K562 (cell line): ENCODE data around the gene NDUFAF4. TPM values are rescaled to one million over a fixed set of nuclear protein-coding genes. Genes with fewer than 3 reads are reported as not detected.
A peak's percentile ranks its signal among the peaks of the same experiment; 100 is the strongest.

Experiments
- ATF6 ChIP-seq: sonication (generic); formaldehyde crosslinking; IDR thresholded peaks from 2 replicates; pipeline ENCODE4 v1.4.0; 2020; ENCODE audit warnings: mild to moderate bottlenecking, missing genetic modification reagents
- BCLAF1 ChIP-seq, 2 experiments: fragments of 450-650 bp in 1 of 2; IDR thresholded peaks; 2 replicates each; pipeline ENCODE4 v1.6.1; 2011 to 2017; ENCODE audit warnings: low read depth in 2 of 2, antibody characterized with exemption in 1 of 2, borderline replicate concordance in 1 of 2, low read length in 1 of 2, mild to moderate bottlenecking in 1 of 2, mixed read lengths in 1 of 2; ENCODE audit not compliant: control insufficient read depth in 1 of 2
- CTCF ChIP-seq, 3 experiments: IDR thresholded peaks in 2 of 3; conservative IDR thresholded peaks in 1 of 3; 2 replicates each; pipeline ENCODE4 v1.5.1; 2011 to 2012; ENCODE audit warnings: low read length in 3 of 3, mild to moderate bottlenecking in 3 of 3, control low read depth in 2 of 3, improper control_type of control experiment in 1 of 3, inconsistent platforms in 1 of 3, low read depth in 1 of 3, mixed read lengths in 1 of 3, moderate library complexity in 1 of 3; ENCODE audit not compliant: insufficient read depth in 2 of 3
- ESRRA ChIP-seq: fragments of 450-650 bp; IDR thresholded peaks from 2 replicates; pipeline ENCODE4 v1.6.1; 2014; ENCODE audit warnings: low read depth, mild to moderate bottlenecking, moderate library complexity, borderline replicate concordance
- GABPB2 ChIP-seq: fragments of 250-450 bp; sonication (Bioruptor Pico); conservative IDR thresholded peaks from 2 replicates; pipeline ENCODE4 v1.5.1; 2021; ENCODE audit warnings: mild to moderate bottlenecking
- GATAD2A ChIP-seq: fragments of 450-650 bp; IDR thresholded peaks from 2 replicates; pipeline ENCODE4 v1.6.1; 2017
- HNRNPH1 ChIP-seq: fragments of 200-400 bp; formaldehyde crosslinking; optimal IDR thresholded peaks from 2 replicates; pipeline ENCODE3; 2017; ENCODE audit warnings: low read depth, mild to moderate bottlenecking, low read length, moderate library complexity
- HNRNPLL ChIP-seq: fragments of 200-400 bp; formaldehyde crosslinking; IDR thresholded peaks from 2 replicates; pipeline ENCODE4 v1.6.1; 2017; ENCODE audit warnings: low read length, low read depth, mild to moderate bottlenecking; ENCODE audit not compliant: poor library complexity, severe bottlenecking
- MCM5 ChIP-seq: fragments of 450-650 bp; IDR thresholded peaks from 2 replicates; pipeline ENCODE4 v1.6.1; 2016; ENCODE audit warnings: low read depth
- MITF ChIP-seq: IDR thresholded peaks from 2 replicates; pipeline ENCODE4 v1.6.1; 2014; ENCODE audit warnings: antibody characterized with exemption
- TBP ChIP-seq: optimal IDR thresholded peaks from 2 replicates; pipeline ENCODE3; 2011; ENCODE audit warnings: low read depth, low read length, improper control_type of control experiment
- ZBTB26 ChIP-seq: fragments of 450-650 bp; formaldehyde crosslinking; IDR thresholded peaks from 2 replicates; pipeline ENCODE4 v1.4.0; 2022; ENCODE audit warnings: missing genetic modification characterization
- ZFP36 ChIP-seq: fragments of 150-350 bp; IDR thresholded peaks from 2 replicates; pipeline ENCODE4 v1.6.1; 2018; ENCODE audit warnings: low read length, low read depth; ENCODE audit not compliant: partially characterized antibody
- ZFX ChIP-seq: sonication (generic); formaldehyde crosslinking; IDR thresholded peaks from 2 replicates; pipeline ENCODE4 v1.8.0; 2022; ENCODE audit warnings: mild to moderate bottlenecking, missing genetic modification reagents, moderate library complexity
- ZNF124 ChIP-seq: sonication (generic); formaldehyde crosslinking; IDR thresholded peaks from 2 replicates; pipeline ENCODE4 v1.8.1; 2022; ENCODE audit warnings: missing genetic modification reagents
- ZNF584 ChIP-seq: fragments of 200-800 bp; sonication (Bioruptor generic); IDR thresholded peaks from 2 replicates; pipeline ENCODE4 v1.6.1; 2016; ENCODE audit warnings: low read depth, mild to moderate bottlenecking, missing genetic modification characterization, missing compliant biosample characterization
- polyA plus RNA-seq, 8 experiments: library from polyadenylated mRNA; depleted of rRNA in 4 of 8; stranded (reverse) in 5 of 8; unstranded in 3 of 8; fragments of >200 nt; fragmentation: Nextera tagmentation in 2 of 8; fragmentation: Illumina TruSeq in 1 of 8; extraction: Ambion mirVana in 2 of 8; extraction: Trizol in 1 of 8; gene quantifications; 2 replicates each; pipeline versions ENCODE4 v1.2.1 to v1.2.3, GENCODE V29; 2011 to 2014; ENCODE audit warnings: inconsistent platforms in 1 of 8, missing spikeins in 1 of 8
- total RNA-seq, 7 experiments: library from RNA; depleted of rRNA in 6 of 7; stranded (reverse); fragments of >200 nt in 6 of 7; fragmentation: Illumina TruSeq in 2 of 7; extraction: Trizol in 2 of 7; gene quantifications; 2 replicates each; pipeline versions ENCODE4 v1.2.1 to v1.2.3, GENCODE V29; 2011 to 2021; ENCODE audit warnings: low replicate concordance in 1 of 7

Gene NDUFAF4
- total and polyA plus RNA-seq, 9 of the 15 experiments (the other 6 are each of a cell fraction or from before 2014, with no cell fraction given): 45.0 to 418 (median 136) TPM

GRCh38 chr6:96923871-96924493, 26.3 kb upstream of the NDUFAF4 start (continued):
- TF ChIP-seq ZBTB26 (CRISPR knock-in tag): no peak
- no peak for TF ChIP-seq GABPB2 (CRISPR knock-in tag)
- no peak for TF ChIP-seq ZNF124 (CRISPR knock-in tag)
- TF ChIP-seq MITF: peak; percentile 42; the same call in 1 of the 2 replicates
- TF ChIP-seq TBP: peak; percentile 45
- TF ChIP-seq CTCF (IDR thresholded peaks at IDR 0.05 in 2 of 3, conservative IDR thresholded peaks at IDR 0.05 in 1 of 3; ENCODE audit: insufficient read depth in 2 of 3, low read depth in 1 of 3, low read length in 3 of 3): 0 out of 6 replicates have a peak, but pooled peaks of 1 of the 3 experiments have one; percentile 1
- TF ChIP-seq ZNF584 (CRISPR knock-in tag): 0 out of 2 replicates have a peak, but pooled peaks have one; percentile 60
- no peak for TF ChIP-seq HNRNPH1
- no peak for TF ChIP-seq ATF6
- peak; percentile 66 for TF ChIP-seq ZFX (CRISPR knock-in tag)
- no peak for TF ChIP-seq MCM5
- TF ChIP-seq ZFP36: peak; percentile 90
- TF ChIP-seq GATAD2A: 0 out of 2 replicates have a peak, but pooled peaks have one; percentile 23
- no peak for TF ChIP-seq BCLAF1 (IDR thresholded peaks at IDR 0.05; ENCODE audit: borderline replicate concordance in 1 of 2, control insufficient read depth in 1 of 2, low read depth in 2 of 2, low read length in 1 of 2)
- TF ChIP-seq ESRRA: 0 out of 2 replicates have a peak, but pooled peaks have one; percentile 26
- peak; percentile 57 for TF ChIP-seq HNRNPLL
